Activated CD4-positive, alpha-beta T cell treated with anti-CD3 and anti-CD28 coated beads, Interleukin-2, amount 50 U/mL, for 16 hours (primary cell): ENCODE measurements around the gene CYSLTR2.
A peak's percentile ranks its signal among the peaks of the same experiment; 100 is the strongest.

Experiments used
- DNase-seq: peaks from one replicate; pipeline ENCODE4 v3.0.0-alpha.2; 2020

Gene CYSLTR2

GRCh38 chr13:48748681-48749080, 95.0 kb downstream of the CYSLTR2 start:
- no peak for DNase-seq

DNA sequence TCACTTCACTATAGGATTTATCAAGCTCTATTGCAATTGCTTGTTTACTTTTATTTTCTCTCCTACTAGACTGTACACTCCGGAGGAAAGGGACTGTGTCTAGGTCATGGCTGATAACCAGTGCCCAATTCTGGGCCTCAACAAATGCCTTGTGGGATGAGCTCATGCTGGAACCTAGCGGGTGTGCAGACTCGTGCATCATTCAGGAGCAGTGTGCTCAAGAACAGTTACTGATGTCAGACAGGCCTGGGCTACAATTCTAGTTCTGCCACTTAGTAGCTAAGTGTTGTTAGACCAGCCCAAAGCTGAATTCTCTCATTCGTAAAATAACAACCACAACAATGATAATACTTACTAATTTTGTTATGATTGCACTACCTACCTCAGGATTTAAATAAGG, 95.4 kb downstream of the CYSLTR2 start:
- DNase-seq, result peak; percentile 25

- DNase-seq, result peak; percentile 95
Measured at GRCh38 chr13:48749699-48750473, 96.2 kb downstream of the CYSLTR2 start.

DNA sequence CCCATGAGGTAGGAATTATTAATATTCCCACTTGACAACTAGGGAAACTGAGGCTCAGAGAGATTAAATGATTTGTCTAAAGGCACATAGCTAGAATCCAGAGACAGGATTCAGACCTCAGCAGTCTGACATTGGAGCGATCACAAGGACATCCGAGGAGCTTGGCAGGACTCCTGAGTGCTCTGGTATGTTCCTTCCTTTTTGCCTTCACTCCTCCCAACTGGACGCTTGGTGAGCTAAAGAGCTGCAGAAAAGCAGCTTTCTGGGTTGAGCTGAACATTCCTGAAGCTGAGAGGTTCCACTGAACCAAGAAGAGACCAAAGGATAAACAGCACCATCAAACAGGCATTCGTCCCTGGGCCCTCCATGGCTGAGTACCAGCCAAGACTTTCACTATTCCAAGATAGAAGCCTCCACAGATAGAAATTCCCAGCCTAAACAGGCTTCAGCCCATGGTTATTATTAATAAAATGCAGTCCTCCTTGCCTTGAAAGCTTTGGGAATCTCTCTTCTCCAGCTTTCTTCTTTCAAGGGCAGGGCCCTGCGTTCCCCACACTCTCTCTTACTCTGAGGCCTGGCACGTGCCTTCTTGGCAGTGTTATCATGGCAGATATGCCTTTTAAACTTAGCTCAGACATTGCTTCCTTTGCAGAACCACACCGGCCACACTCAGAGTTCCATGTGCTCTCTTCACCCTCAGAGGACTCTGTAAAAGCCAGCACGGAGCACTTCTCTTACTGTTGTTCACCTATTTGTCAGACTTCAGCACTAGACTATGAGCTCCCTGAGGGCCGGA, 97.1 kb downstream of the CYSLTR2 start:
- no peak for DNase-seq

DNA sequence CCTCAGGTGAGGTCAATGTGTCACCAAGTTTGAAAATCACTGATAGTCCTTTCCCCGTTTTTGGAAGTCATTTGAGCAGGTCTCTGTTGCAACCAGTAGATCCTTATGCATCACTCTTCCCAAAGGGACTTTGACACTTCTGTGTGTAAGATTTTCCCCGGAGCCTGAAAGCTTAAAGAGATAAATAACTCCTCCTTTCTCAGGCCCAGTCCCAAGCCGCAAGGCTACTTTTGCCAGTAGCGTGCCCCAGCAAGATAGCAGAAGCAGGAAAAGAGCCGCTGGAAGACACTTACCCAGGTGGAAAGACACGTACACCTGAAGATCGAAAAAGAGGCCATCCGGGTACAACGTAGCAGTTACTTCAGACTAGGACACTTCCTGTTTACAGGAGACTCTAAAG, 106.9 kb downstream of the CYSLTR2 start:
- DNase-seq, result no peak
